ENCODE data around the gene OR2A1.
"Not testable (repeated sequence)": the region's sequence is repeated elsewhere in the genome, so short reads cannot be mapped to it uniquely, and the experiment has no call there.

The OR2A1 gene

GRCh38 chr7:144309702-144310101, 2.5 kb upstream of the OR2A1 start:
- H3K4me3 ChIP-seq (ENCODE audit: low read depth, low read length); H3K9me3 ChIP-seq; H3K4me1 ChIP-seq; H3K27me3 ChIP-seq; H3K36me3 ChIP-seq; DNase-seq: not testable (repeated sequence)

GRCh38 chr7:144311218-144311617, 1.0 kb upstream of the OR2A1 start:
- not testable (repeated sequence) for DNase-seq; H3K27me3 ChIP-seq; H3K9me3 ChIP-seq; H3K4me1 ChIP-seq; H3K36me3 ChIP-seq; H3K4me3 ChIP-seq (ENCODE audit: low read depth, low read length)

GRCh38 chr7:144317537-144317936, 5.3 kb downstream of the OR2A1 start:
- H3K9me3 ChIP-seq; H3K4me3 ChIP-seq (ENCODE audit: low read depth, low read length); H3K4me1 ChIP-seq; H3K27me3 ChIP-seq; DNase-seq; H3K36me3 ChIP-seq: not testable (repeated sequence)

- DNase-seq; H3K27me3 ChIP-seq; H3K9me3 ChIP-seq; H3K36me3 ChIP-seq; H3K4me1 ChIP-seq; H3K4me3 ChIP-seq (ENCODE audit: low read depth, low read length): not testable (repeated sequence)
These were observed 7.3 kb downstream of the OR2A1 start for GRCh38 chr7:144319547-144319946.

- H3K27me3 ChIP-seq; H3K4me3 ChIP-seq (ENCODE audit: low read depth, low read length); H3K9me3 ChIP-seq; DNase-seq; H3K36me3 ChIP-seq; H3K4me1 ChIP-seq: not testable (repeated sequence)
These were observed 9.5 kb downstream of the OR2A1 start for GRCh38 chr7:144321677-144322206.

- not testable (repeated sequence) for H3K36me3 ChIP-seq; H3K4me1 ChIP-seq; DNase-seq; H3K27me3 ChIP-seq; H3K4me3 ChIP-seq (ENCODE audit: low read depth, low read length); H3K9me3 ChIP-seq
These were observed 11.1 kb downstream of the OR2A1 start for GRCh38 chr7:144323359-144323758.

- not testable (repeated sequence) for H3K27me3 ChIP-seq
These were observed 13.6 kb downstream of the OR2A1 start for GRCh38 chr7:144325868-144326267.

GRCh38 chr7:144330044-144330443, 17.8 kb downstream of the OR2A1 start:
- not testable (repeated sequence) for H3K9me3 ChIP-seq; DNase-seq; H3K4me3 ChIP-seq (ENCODE audit: low read depth, low read length); H3K4me1 ChIP-seq; H3K27me3 ChIP-seq; H3K36me3 ChIP-seq

More at GRCh38 chr7:144325868-144326267, 13.6 kb downstream of the OR2A1 start:
- DNase-seq; H3K36me3 ChIP-seq; H3K4me1 ChIP-seq; H3K9me3 ChIP-seq; H3K4me3 ChIP-seq (ENCODE audit: low read depth, low read length): not testable (repeated sequence)

GRCh38 chr7:144331221-144331995, 19.2 kb downstream of the OR2A1 start:
- DNase-seq, H3K27me3 ChIP-seq: not testable (repeated sequence)

GRCh38 chr7:144331996-144332288, 19.7 kb downstream of the OR2A1 start:
- not testable (repeated sequence) for H3K27me3 ChIP-seq; DNase-seq; H3K9me3 ChIP-seq; H3K36me3 ChIP-seq; H3K4me1 ChIP-seq; H3K4me3 ChIP-seq (ENCODE audit: low read depth, low read length)

More at GRCh38 chr7:144331221-144331995, 19.2 kb downstream of the OR2A1 start:
- not testable (repeated sequence) for H3K4me3 ChIP-seq (ENCODE audit: low read depth, low read length); H3K9me3 ChIP-seq; H3K36me3 ChIP-seq; H3K4me1 ChIP-seq

GRCh38 chr7:144348625-144349024, 36.4 kb downstream of the OR2A1 start:
- DNase-seq; H3K4me1 ChIP-seq; H3K4me3 ChIP-seq (ENCODE audit: low read depth, low read length); H3K27me3 ChIP-seq; H3K9me3 ChIP-seq; H3K36me3 ChIP-seq: not testable (repeated sequence)

- not testable (repeated sequence) for H3K9me3 ChIP-seq; H3K4me3 ChIP-seq (ENCODE audit: low read depth, low read length); H3K27me3 ChIP-seq; DNase-seq; H3K36me3 ChIP-seq; H3K4me1 ChIP-seq
These were observed 39.4 kb downstream of the OR2A1 start for GRCh38 chr7:144351667-144352066.

- not testable (repeated sequence) for H3K4me1 ChIP-seq; H3K36me3 ChIP-seq; H3K4me3 ChIP-seq (ENCODE audit: low read depth, low read length)
These were observed 43.1 kb downstream of the OR2A1 start, which contains the start of gene ARHGEF5 for GRCh38 chr7:144355176-144355822. TSS of gene ARHGEF5 (plus strand) at chr7:144355402. CDS start at chr7:144362670, 7,268 bp downstream.

GRCh38 chr7:144356185-144356584, 44.0 kb downstream of the OR2A1 start:
- H3K9me3 ChIP-seq; H3K27me3 ChIP-seq; H3K4me3 ChIP-seq (ENCODE audit: low read depth, low read length); DNase-seq; H3K4me1 ChIP-seq; H3K36me3 ChIP-seq: not testable (repeated sequence)

More at GRCh38 chr7:144355176-144355822, 43.1 kb downstream of the OR2A1 start, which contains the start of gene ARHGEF5:
- DNase-seq, H3K9me3 ChIP-seq, H3K27me3 ChIP-seq: not testable (repeated sequence)

- not testable (repeated sequence) for H3K4me1 ChIP-seq; H3K9me3 ChIP-seq; H3K36me3 ChIP-seq; DNase-seq; H3K4me3 ChIP-seq (ENCODE audit: low read depth, low read length); H3K27me3 ChIP-seq
These were observed 44.6 kb downstream of the OR2A1 start for GRCh38 chr7:144356860-144357259.

- not testable (repeated sequence) for H3K4me3 ChIP-seq (ENCODE audit: low read depth, low read length); H3K4me1 ChIP-seq; H3K9me3 ChIP-seq; H3K36me3 ChIP-seq; H3K27me3 ChIP-seq; DNase-seq
These were observed 49.8 kb downstream of the OR2A1 start for GRCh38 chr7:144362061-144362460.

Measured in BE2C (cell line).